Measurements from ENCODE around the gene CCDC33. TPM values are rescaled to one million over a fixed set of nuclear protein-coding genes. Genes with fewer than 3 reads are reported as not detected.

The CCDC33 gene
- total RNA-seq, 4 donors from 2014 or later, result 0.13 TPM; not detected in 3

DNA sequence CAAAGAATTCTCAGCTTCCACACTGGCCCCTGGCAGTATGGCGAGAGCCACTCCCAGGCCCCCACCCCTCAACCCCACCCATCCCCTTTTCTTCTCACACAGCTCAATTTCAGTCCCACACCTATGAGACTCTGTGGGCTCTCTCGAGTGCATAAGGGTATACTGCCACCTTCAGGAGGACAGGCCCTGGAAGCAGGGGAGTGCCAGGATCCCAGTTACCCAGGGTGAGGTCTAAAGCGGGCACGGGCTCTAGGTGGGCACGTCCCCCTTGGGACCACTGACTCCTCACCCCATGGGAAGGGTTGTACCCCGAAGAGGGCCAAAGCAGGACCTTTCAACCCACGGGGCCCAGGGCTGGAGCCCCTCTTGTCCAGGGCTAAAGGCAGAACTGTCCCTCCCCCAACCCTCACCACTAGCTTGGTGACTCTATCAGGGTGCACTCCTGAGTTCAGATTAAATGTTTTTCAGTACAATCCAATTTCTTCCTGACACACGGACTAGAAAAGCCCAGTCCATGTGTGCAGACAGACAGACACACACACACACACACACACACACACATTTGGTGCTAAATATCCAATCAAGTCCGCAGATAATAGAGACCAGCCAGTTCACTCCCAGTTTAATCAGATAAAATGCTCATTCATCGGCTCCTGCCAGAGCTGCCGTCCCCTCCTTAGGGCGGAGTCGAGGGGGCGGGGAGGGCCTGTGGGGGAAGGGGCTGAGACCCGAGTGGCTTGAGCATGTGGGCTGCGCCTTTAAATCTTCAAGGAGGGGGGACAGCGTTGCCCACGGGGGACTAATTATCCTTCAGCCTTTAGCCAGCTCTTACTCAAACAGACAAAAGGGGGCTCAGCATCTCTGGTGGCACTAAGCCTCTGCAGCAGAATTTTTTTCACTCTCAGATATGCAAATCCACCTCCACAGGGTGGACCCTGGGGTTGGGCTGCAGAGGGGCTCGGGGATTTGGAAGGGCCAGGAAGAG is 72.0 kb downstream of the CCDC33 start:
- peak; percentile 57 to 62 for DNase-seq
- no peak overlapping the region for H3K27ac ChIP-seq
- 5 to 6% methylated on average over 16 to 17 of the region's 19 CpGs for WGBS, 2 donors
- H3K4me1 ChIP-seq, result no peaks in the 10 kb centered on the region
- no peaks in the 10 kb centered on the region for H3K9me3 ChIP-seq
- H3K4me3 ChIP-seq (replicated peaks in 1 of 3), result no peak overlapping the region
- H3K36me3 ChIP-seq, result no peaks in the 10 kb centered on the region
- TF ChIP-seq POLR2A (IDR thresholded peaks at IDR 0.05), result no peak
- TF ChIP-seq, protein P1, sequence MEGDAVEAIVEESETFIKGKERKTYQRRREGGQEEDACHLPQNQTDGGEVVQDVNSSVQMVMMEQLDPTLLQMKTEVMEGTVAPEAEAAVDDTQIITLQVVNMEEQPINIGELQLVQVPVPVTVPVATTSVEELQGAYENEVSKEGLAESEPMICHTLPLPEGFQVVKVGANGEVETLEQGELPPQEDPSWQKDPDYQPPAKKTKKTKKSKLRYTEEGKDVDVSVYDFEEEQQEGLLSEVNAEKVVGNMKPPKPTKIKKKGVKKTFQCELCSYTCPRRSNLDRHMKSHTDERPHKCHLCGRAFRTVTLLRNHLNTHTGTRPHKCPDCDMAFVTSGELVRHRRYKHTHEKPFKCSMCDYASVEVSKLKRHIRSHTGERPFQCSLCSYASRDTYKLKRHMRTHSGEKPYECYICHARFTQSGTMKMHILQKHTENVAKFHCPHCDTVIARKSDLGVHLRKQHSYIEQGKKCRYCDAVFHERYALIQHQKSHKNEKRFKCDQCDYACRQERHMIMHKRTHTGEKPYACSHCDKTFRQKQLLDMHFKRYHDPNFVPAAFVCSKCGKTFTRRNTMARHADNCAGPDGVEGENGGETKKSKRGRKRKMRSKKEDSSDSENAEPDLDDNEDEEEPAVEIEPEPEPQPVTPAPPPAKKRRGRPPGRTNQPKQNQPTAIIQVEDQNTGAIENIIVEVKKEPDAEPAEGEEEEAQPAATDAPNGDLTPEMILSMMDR (IDR thresholded peaks at IDR 0.05), result peak; percentile 21 to 78 (median 56)
- no peaks in the 10 kb centered on the region for H3K27me3 ChIP-seq
- intact Hi-C loops (cut with DNase I), result loop anchor here (10.0 kb wide), 1 partner anchor 333 kb away; no protein-coding TSS in a partner anchor

DNA sequence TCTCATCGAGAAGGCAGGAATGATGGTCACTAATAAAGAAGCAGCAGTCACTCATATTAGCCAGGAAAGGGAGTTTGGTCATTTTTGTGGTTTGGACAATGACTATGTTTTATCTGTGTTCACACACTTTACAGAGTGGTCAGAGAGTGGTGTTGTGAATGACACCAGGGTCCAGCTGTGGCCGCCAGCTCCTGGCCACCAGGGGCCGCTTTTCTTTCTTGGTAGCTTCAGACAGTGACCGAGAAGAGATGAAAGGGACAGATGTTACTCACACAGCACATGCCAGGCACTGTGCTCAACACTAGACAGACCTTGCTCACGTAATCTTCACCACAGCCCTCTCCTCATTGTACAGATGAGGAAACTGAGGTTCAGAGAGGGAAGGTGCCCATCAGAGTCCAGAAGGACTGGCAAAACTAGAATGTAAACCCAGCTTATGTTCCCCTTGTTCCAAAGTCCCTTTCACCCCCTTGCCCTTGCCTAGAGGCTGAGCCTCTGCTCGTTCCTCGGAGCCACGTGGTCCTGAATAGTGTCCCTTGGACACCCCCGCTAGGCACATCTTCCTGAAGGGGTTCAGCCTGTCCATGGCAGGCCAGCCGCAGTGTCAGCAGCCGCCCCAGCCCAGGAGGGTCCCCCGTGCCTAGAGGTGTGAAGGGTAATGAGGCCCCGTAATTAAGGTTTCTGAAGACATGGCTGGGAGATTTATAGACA is 75.8 kb downstream of the CCDC33 start:
- no peak overlapping the region for H3K4me3 ChIP-seq (replicated peaks in 1 of 3)

DNA sequence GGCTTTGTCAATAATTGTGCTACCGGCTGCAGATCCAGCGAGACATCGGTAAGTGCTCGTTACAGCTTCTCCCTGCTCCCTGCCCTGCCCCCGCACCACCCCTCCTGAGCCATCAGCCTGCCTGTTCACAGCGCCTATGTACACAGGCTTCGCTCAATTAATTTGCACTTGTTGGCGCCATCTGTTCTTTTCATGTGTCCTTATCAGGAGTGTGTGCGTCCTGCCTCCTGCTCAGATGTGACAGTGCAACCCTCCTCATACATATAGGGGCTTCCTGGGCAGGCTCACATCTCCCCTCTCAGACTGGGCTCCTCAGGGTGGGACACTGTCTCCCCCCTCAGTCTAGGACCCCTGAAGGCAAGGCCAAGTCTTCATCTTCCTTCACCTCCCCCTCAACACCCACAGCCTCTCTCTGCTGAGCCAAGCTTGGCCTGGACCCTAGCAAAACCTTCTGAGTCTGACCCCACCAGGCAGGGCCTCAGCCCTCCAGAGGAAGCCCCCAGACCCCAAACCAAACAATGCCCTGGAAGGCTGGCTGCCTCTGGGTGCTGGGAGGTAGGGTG is 76.4 kb downstream of the CCDC33 start:
- WGBS, 2 donors, result 60% methylated on average over 9 of the region's 9 CpGs
- Histone ChIP-seq H3K4me1 (peaks cover 0 to 14% of the 10 kb centered on the region in 2 donors), H3K27me3 (no peaks in the 10 kb centered on the region), H3K4me3 (replicated peaks in 1 of 3) (no peak overlapping the region), H3K9me3 (no peaks in the 10 kb centered on the region), H3K27ac (no peak overlapping the region), H3K36me3 (no peaks in the 10 kb centered on the region)
- DNase-seq, result no peak
- intact Hi-C loops (cut with DNase I), result no loop called here
- TF ChIP-seq, protein P1 (IDR thresholded peaks at IDR 0.05), result no peak
- no peak for TF ChIP-seq POLR2A (IDR thresholded peaks at IDR 0.05)

More for the DNA sequence above, 75.8 kb downstream of the CCDC33 start:
- no peak for TF ChIP-seq POLR2A (IDR thresholded peaks at IDR 0.05)
- TF ChIP-seq, protein P1 (IDR thresholded peaks at IDR 0.05), result peak in 2 of 6 experiments; percentile 19 to 34
- intact Hi-C loops (cut with DNase I), result no loop called here
- no peaks in the 10 kb centered on the region for H3K36me3 ChIP-seq
- DNase-seq, result no peak
- no peaks in the 10 kb centered on the region for H3K27me3 ChIP-seq
- 54 to 57% methylated on average over 4 to 13 of the region's 13 CpGs for WGBS, 2 donors
- no peak overlapping the region for H3K27ac ChIP-seq
- H3K9me3 ChIP-seq, result no peaks in the 10 kb centered on the region
- H3K4me1 ChIP-seq, result peaks cover 0 to 14% of the 10 kb centered on the region in 2 donors

DNA sequence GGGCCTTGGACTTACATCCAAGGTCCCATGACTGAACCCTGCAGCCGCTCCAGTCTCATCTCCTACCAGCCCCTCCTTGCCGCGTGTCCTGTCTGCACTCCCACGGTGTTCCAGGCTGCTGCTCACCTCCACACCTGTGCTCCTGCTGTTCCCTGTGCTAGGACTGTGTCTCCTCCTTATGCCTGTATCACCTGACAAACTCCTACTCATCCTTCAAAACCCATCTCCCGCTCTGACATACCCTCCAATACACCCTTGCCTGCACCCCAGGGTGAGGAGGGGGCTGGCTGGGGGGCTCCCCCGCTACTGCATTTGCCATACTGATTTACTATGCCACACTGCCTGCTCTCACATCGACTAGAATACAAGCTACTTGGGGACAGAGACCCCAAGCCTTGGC is 77.8 kb downstream of the CCDC33 start:
- Histone ChIP-seq H3K36me3 (no peaks in the 10 kb centered on the region), H3K4me1 (peaks cover 0 to 22% of the 10 kb centered on the region in 2 donors), H3K9me3 (no peaks in the 10 kb centered on the region), H3K27me3 (no peaks in the 10 kb centered on the region), H3K4me3 (replicated peaks in 1 of 3) (no peak overlapping the region), H3K27ac (no peak overlapping the region)
- TF ChIP-seq POLR2A (IDR thresholded peaks at IDR 0.05), result no peak
- TF ChIP-seq, protein P1 (IDR thresholded peaks at IDR 0.05), result no peak
- intact Hi-C loops (cut with DNase I), result no loop called here
- DNase-seq, result no peak
- WGBS, 2 donors, result 85 to 91% methylated on average over 6 to 7 of the region's 7 CpGs
